Loucy (cell line): ENCODE results near the gene MAST4.

Source experiments
- EZH2phosphoT487 ChIP-seq: fragments of 200-600 bp; IDR thresholded peaks from 2 replicates; pipeline ENCODE4 v1.6.1; 2018; ENCODE audit warnings: antibody characterized with exemption, mild to moderate bottlenecking, moderate library complexity, borderline replicate concordance
- TF ChIP-seq, protein P1 (sequence below): fragments of 200-600 bp; sonication (generic); conservative IDR thresholded peaks from 2 replicates; pipeline ENCODE4 v1.5.1; 2014; ENCODE audit warnings: mild to moderate bottlenecking, antibody characterized with exemption, low read length

GRCh38 chr5:66777868-66778267 lies 181.7 kb downstream of the MAST4 start:
- TF ChIP-seq, protein P1, sequence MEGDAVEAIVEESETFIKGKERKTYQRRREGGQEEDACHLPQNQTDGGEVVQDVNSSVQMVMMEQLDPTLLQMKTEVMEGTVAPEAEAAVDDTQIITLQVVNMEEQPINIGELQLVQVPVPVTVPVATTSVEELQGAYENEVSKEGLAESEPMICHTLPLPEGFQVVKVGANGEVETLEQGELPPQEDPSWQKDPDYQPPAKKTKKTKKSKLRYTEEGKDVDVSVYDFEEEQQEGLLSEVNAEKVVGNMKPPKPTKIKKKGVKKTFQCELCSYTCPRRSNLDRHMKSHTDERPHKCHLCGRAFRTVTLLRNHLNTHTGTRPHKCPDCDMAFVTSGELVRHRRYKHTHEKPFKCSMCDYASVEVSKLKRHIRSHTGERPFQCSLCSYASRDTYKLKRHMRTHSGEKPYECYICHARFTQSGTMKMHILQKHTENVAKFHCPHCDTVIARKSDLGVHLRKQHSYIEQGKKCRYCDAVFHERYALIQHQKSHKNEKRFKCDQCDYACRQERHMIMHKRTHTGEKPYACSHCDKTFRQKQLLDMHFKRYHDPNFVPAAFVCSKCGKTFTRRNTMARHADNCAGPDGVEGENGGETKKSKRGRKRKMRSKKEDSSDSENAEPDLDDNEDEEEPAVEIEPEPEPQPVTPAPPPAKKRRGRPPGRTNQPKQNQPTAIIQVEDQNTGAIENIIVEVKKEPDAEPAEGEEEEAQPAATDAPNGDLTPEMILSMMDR, result no peak
- TF ChIP-seq EZH2phosphoT487, result no peak
